Measurements from ENCODE around the gene AP2A2. TPM values are rescaled to one million over a fixed set of nuclear protein-coding genes. Genes with fewer than 3 reads are reported as not detected.
A peak's percentile ranks its signal among the peaks of the same experiment; 100 is the strongest.

The AP2A2 gene
- total RNA-seq, 1 experiment from 2014 or later, result 47.1 TPM

DNA sequence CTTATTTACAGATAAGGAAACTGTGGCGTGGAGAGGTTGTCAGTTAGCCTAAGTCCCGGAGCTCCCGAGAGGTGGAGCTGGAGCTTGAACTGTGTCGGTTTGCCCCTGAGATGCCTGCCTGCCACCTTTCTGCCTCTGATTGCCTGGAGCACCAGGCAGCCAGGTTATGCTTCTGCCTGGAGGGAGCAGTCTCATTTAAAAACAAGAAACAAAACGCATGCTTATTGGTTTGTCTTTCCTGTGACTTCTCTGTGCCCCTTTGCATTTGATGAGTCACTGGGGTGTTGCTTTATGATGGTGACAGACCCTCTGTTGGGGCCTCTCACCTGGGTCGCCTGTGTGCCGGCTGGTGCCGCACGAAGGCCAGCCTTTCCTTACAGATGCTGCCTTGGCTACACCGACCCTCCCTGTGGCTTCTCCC lies 12.2 kb downstream of the AP2A2 start:
- ATAC-seq (peak; percentile 34), DNase-seq (ENCODE audit: low spot score) (no peak)
- H3K27ac Mint-ChIP-seq, result peak overlapping the region; percentile 66; the same call in 1 of the 2 replicates
- ChIA-PET CTCF (interaction anchor here (1.9 kb wide), 1 partner anchor 13 kb away, joined by 4 read pairs; the partner anchor contains the start of gene AP2A2), POLR2A (no interaction called here)
- TF ChIP-seq EMX1 (CRISPR knock-in tag; IDR thresholded peaks at IDR 0.05), result no peak
- no peak for TF ChIP-seq ZBTB43 (CRISPR knock-in tag; IDR thresholded peaks at IDR 0.05)
- TF ChIP-seq, protein P1, sequence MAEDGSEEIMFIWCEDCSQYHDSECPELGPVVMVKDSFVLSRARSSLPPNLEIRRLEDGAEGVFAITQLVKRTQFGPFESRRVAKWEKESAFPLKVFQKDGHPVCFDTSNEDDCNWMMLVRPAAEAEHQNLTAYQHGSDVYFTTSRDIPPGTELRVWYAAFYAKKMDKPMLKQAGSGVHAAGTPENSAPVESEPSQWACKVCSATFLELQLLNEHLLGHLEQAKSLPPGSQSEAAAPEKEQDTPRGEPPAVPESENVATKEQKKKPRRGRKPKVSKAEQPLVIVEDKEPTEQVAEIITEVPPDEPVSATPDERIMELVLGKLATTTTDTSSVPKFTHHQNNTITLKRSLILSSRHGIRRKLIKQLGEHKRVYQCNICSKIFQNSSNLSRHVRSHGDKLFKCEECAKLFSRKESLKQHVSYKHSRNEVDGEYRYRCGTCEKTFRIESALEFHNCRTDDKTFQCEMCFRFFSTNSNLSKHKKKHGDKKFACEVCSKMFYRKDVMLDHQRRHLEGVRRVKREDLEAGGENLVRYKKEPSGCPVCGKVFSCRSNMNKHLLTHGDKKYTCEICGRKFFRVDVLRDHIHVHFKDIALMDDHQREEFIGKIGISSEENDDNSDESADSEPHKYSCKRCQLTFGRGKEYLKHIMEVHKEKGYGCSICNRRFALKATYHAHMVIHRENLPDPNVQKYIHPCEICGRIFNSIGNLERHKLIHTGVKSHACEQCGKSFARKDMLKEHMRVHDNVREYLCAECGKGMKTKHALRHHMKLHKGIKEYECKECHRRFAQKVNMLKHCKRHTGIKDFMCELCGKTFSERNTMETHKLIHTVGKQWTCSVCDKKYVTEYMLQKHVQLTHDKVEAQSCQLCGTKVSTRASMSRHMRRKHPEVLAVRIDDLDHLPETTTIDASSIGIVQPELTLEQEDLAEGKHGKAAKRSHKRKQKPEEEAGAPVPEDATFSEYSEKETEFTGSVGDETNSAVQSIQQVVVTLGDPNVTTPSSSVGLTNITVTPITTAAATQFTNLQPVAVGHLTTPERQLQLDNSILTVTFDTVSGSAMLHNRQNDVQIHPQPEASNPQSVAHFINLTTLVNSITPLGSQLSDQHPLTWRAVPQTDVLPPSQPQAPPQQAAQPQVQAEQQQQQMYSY (CRISPR knock-in tag; IDR thresholded peaks at IDR 0.05), result peak; percentile 59; the same call in 1 of the 2 replicates
- no peaks in the 10 kb centered on the region for H3K27me3 Mint-ChIP-seq (ENCODE audit: low read depth)
- peaks cover 65% of the 10 kb centered on the region for H3K4me1 Mint-ChIP-seq
- no peaks in the 10 kb centered on the region for H3K9me3 Mint-ChIP-seq
- H3K4me3 Mint-ChIP-seq, result 0 out of 2 replicates have a peak overlapping the region, but pooled peaks have one; percentile 5
- H3K36me3 Mint-ChIP-seq, result peaks cover 2% of the 10 kb centered on the region; the same call in 1 of the 2 replicates

DNA sequence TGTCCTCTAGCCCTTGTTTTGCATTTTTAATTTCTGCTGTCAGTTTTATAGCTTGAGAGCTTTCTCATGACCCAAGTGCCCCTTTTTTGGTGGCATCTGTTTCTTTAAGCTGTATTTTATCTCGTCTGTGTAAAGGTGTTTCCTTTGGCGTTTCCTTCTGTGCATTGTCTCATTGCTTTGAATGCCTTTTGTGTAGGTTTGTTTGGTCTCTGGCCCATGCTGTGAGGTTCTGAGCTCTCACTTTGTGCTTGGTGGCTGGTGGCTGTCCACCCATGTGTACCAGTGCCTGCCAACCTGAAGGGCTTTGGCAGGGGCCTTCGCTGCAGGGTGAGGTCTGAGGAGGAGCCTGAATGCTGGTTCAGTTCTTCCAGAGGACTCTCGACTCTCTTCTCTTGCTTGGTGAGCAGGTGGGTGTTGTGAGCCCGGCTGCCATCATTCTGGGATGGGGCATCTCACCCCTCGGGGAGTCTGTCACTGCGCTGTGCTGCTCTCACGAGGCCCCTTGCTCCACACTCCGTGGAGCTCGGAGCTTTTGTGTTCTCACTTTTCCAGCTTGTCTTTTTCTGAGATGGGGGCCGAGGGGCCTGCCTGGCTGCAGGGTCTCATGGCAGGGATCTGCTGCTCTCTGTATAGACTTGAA lies 14.9 kb downstream of the AP2A2 start:
- Mint-ChIP-seq H3K27me3 (ENCODE audit: low read depth) (no peaks in the 10 kb centered on the region), H3K4me3 (no peak overlapping the region; the same call in 1 of the 2 replicates), H3K4me1 (peaks cover 70% of the 10 kb centered on the region), H3K9me3 (no peaks in the 10 kb centered on the region), H3K27ac (peak overlapping the region; percentile 77), H3K36me3 (peaks cover 2% of the 10 kb centered on the region; the same call in 1 of the 2 replicates)
- TF ChIP-seq, protein P2, sequence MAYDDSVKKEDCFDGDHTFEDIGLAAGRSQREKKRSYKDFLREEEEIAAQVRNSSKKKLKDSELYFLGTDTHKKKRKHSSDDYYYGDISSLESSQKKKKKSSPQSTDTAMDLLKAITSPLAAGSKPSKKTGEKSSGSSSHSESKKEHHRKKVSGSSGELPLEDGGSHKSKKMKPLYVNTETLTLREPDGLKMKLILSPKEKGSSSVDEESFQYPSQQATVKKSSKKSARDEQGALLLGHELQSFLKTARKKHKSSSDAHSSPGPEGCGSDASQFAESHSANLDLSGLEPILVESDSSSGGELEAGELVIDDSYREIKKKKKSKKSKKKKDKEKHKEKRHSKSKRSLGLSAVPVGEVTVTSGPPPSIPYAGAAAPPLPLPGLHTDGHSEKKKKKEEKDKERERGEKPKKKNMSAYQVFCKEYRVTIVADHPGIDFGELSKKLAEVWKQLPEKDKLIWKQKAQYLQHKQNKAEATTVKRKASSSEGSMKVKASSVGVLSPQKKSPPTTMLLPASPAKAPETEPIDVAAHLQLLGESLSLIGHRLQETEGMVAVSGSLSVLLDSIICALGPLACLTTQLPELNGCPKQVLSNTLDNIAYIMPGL (CRISPR knock-in tag; IDR thresholded peaks at IDR 0.05), result no peak
- 0 out of 2 replicates have a peak, but pooled peaks have one; percentile 23 for TF ChIP-seq FOXK1 (CRISPR knock-in tag; IDR thresholded peaks at IDR 0.05)
- TF ChIP-seq, protein P3, sequence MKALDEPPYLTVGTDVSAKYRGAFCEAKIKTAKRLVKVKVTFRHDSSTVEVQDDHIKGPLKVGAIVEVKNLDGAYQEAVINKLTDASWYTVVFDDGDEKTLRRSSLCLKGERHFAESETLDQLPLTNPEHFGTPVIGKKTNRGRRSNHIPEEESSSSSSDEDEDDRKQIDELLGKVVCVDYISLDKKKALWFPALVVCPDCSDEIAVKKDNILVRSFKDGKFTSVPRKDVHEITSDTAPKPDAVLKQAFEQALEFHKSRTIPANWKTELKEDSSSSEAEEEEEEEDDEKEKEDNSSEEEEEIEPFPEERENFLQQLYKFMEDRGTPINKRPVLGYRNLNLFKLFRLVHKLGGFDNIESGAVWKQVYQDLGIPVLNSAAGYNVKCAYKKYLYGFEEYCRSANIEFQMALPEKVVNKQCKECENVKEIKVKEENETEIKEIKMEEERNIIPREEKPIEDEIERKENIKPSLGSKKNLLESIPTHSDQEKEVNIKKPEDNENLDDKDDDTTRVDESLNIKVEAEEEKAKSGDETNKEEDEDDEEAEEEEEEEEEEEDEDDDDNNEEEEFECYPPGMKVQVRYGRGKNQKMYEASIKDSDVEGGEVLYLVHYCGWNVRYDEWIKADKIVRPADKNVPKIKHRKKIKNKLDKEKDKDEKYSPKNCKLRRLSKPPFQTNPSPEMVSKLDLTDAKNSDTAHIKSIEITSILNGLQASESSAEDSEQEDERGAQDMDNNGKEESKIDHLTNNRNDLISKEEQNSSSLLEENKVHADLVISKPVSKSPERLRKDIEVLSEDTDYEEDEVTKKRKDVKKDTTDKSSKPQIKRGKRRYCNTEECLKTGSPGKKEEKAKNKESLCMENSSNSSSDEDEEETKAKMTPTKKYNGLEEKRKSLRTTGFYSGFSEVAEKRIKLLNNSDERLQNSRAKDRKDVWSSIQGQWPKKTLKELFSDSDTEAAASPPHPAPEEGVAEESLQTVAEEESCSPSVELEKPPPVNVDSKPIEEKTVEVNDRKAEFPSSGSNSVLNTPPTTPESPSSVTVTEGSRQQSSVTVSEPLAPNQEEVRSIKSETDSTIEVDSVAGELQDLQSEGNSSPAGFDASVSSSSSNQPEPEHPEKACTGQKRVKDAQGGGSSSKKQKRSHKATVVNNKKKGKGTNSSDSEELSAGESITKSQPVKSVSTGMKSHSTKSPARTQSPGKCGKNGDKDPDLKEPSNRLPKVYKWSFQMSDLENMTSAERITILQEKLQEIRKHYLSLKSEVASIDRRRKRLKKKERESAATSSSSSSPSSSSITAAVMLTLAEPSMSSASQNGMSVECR (CRISPR knock-in tag; IDR thresholded peaks at IDR 0.05; ENCODE audit: borderline replicate concordance), result no peak
- ATAC-seq (no peak), DNase-seq (ENCODE audit: low spot score) (no peak)
- ChIA-PET CTCF (interaction anchor here (0.7 to 1.5 kb wide), 3 partner anchors 16 to 111 kb away, joined by 3 to 4 read pairs (median 4); no protein-coding TSS in a partner anchor), POLR2A (no interaction called here)

DNA sequence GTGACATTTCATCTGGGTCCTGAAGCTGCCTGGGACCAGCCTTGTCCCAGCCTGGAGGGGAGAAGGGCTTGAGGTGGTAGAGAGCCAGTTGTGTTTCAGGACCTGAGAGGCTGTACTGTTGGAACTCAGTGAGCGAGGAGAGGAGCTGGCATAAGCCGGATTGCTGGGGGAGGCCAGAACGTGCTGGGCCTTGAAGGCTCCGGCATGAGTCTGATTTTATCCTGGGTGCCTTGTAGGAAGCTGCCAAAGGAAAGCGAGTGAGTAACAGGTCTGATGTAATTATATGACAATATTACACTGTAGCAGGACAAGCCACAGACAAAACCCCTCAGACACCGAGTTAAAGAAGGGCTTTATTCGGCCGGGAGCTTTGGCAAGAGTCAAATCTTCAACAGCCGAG lies 17.2 kb downstream of the AP2A2 start:
- Mint-ChIP-seq H3K9me3 (peaks cover 1% of the 10 kb centered on the region; the same call in 1 of the 2 replicates), H3K27me3 (ENCODE audit: low read depth) (no peaks in the 10 kb centered on the region), H3K27ac (peak overlapping the region; percentile 91), H3K4me3 (no peak overlapping the region; the same call in 1 of the 2 replicates), H3K36me3 (peaks cover 2% of the 10 kb centered on the region), H3K4me1 (peaks cover 77% of the 10 kb centered on the region)
- ATAC-seq (no peak), DNase-seq (ENCODE audit: low spot score) (no peak)
- TF ChIP-seq GABPB1 (CRISPR knock-in tag; IDR thresholded peaks at IDR 0.05) (peak; percentile 79), AFF4 (CRISPR knock-in tag; IDR thresholded peaks at IDR 0.05; ENCODE audit: borderline replicate concordance) (no peak), NR2C2 (CRISPR knock-in tag; IDR thresholded peaks at IDR 0.05) (no peak), TEAD4 (CRISPR knock-in tag; IDR thresholded peaks at IDR 0.05) (no peak)
- TF ChIP-seq, protein P2 (CRISPR knock-in tag; IDR thresholded peaks at IDR 0.05), result no peak
- POLR2A ChIA-PET, result no interaction called here
- CTCF ChIA-PET, result interaction anchor here (0.7 to 0.9 kb wide), 2 partner anchors 18 to 33 kb away, joined by 3 read pairs; no protein-coding TSS in a partner anchor

All from WTC11 (cell line).